H9 (cell line): ENCODE data around the gene SLC2A1. TPM values are rescaled to one million over a fixed set of nuclear protein-coding genes. Genes with fewer than 3 reads are reported as not detected.

Experiments
- DNase-seq: peaks from one replicate; pipeline ENCODE4 v3.0.0-alpha.2; 2017
- H2AFZ ChIP-seq: one replicate; pipeline ENCODE4 v1.6.1; 2013; ENCODE audit warnings: mild to moderate bottlenecking, low read length, control low read depth, moderate library complexity
- H2AK5ac ChIP-seq: 2 replicates; pipeline ENCODE4 v1.6.1; 2013; ENCODE audit warnings: low read length, control low read depth, mixed read lengths; ENCODE audit not compliant: insufficient read length
- H2BK120ac ChIP-seq: one replicate; pipeline ENCODE4 v1.6.1; 2013; ENCODE audit warnings: low read depth, mild to moderate bottlenecking, low read length, control low read depth, inconsistent platforms; ENCODE audit not compliant: poor library complexity, severe bottlenecking
- H2BK12ac ChIP-seq: 2 replicates; pipeline ENCODE4 v1.6.1; 2013; ENCODE audit warnings: low read length, control low read depth, mixed read lengths, low read depth; ENCODE audit not compliant: insufficient read length
- H2BK15ac ChIP-seq: 2 replicates; pipeline ENCODE4 v1.6.1; 2013; ENCODE audit warnings: low read depth, low read length, control low read depth
- H2BK20ac ChIP-seq: one replicate; pipeline ENCODE4 v1.6.1; 2013; ENCODE audit warnings: low read depth, mild to moderate bottlenecking, low read length, control low read depth, inconsistent platforms; ENCODE audit not compliant: poor library complexity, severe bottlenecking
- H2BK5ac ChIP-seq: 2 replicates; pipeline ENCODE4 v1.6.1; 2013; ENCODE audit warnings: low read length, control low read depth, mixed read lengths; ENCODE audit not compliant: insufficient read length
- H3K14ac ChIP-seq: 2 replicates; pipeline ENCODE4 v1.6.1; 2013; ENCODE audit warnings: low read length, control low read depth; ENCODE audit not compliant: insufficient read depth
- H3K18ac ChIP-seq: 2 replicates; pipeline ENCODE4 v1.6.1; 2013; ENCODE audit warnings: low read depth, mild to moderate bottlenecking, mixed read lengths, low read length, control low read depth; ENCODE audit not compliant: insufficient read length
- H3K23ac ChIP-seq: 2 replicates; pipeline ENCODE4 v1.6.1; 2013; ENCODE audit warnings: low read length, control low read depth, mixed read lengths, low read depth; ENCODE audit not compliant: insufficient read length
- H3K23me2 ChIP-seq: 2 replicates; pipeline ENCODE4 v1.6.1; 2013; ENCODE audit warnings: low read depth, mild to moderate bottlenecking, mixed read lengths, low read length, control low read depth; ENCODE audit not compliant: insufficient read length, poor library complexity, severe bottlenecking
- H3K27ac ChIP-seq: 2 replicates; pipeline ENCODE4 v1.5.1; 2013; ENCODE audit warnings: low read length, control low read depth, mixed read lengths, low read depth; ENCODE audit not compliant: insufficient read length
- H3K27me3 ChIP-seq: 2 replicates; pipeline ENCODE4 v1.6.1; 2013; ENCODE audit warnings: low read length, control low read depth, inconsistent platforms; ENCODE audit not compliant: insufficient read depth
- H3K4ac ChIP-seq: 2 replicates; pipeline ENCODE4 v1.6.1; 2013; ENCODE audit warnings: low read depth, mild to moderate bottlenecking, control low read depth, inconsistent platforms, low read length, moderate library complexity
- H3K4me1 ChIP-seq: 2 replicates; pipeline ENCODE4 v1.6.1; 2013; ENCODE audit warnings: low read length, control low read depth, inconsistent platforms; ENCODE audit not compliant: insufficient read depth
- H3K4me2 ChIP-seq: 2 replicates; pipeline ENCODE4 v1.6.1; 2013; ENCODE audit warnings: low read length, control low read depth, mixed read lengths; ENCODE audit not compliant: insufficient read length, insufficient read depth
- H3K56ac ChIP-seq: 2 replicates; pipeline ENCODE4 v1.6.1; 2013; ENCODE audit warnings: low read depth, mild to moderate bottlenecking, mixed read lengths, low read length, control low read depth; ENCODE audit not compliant: insufficient read length
- H3K79me1 ChIP-seq: 2 replicates; pipeline ENCODE4 v1.6.1; 2013; ENCODE audit warnings: low read depth, mild to moderate bottlenecking, moderate library complexity, low read length, control low read depth, inconsistent platforms; ENCODE audit not compliant: insufficient read depth, poor library complexity, severe bottlenecking
- H3K79me2 ChIP-seq: 2 replicates; pipeline ENCODE4 v1.6.1; 2013; ENCODE audit warnings: low read length, control low read depth, inconsistent platforms; ENCODE audit not compliant: insufficient read depth
- H3K9ac ChIP-seq: 2 replicates; pipeline ENCODE4 v1.6.1; 2013; ENCODE audit warnings: low read length, control low read depth, mixed read lengths; ENCODE audit not compliant: insufficient read length; ENCODE audit errors: extremely low read depth
- H3K9me3 ChIP-seq: one replicate; pipeline ENCODE4 v1.6.1; 2013; ENCODE audit warnings: low read depth, low read length, inconsistent platforms; ENCODE audit not compliant: control insufficient read depth
- H3T11ph ChIP-seq: one replicate; pipeline ENCODE4 v1.6.1; 2013; ENCODE audit warnings: mild to moderate bottlenecking, low read length, control low read depth, inconsistent platforms
- H4K20me1 ChIP-seq: one replicate; pipeline ENCODE4 v1.6.1; 2013; ENCODE audit not compliant: control insufficient read depth, insufficient read length, insufficient read depth
- H4K5ac ChIP-seq: 2 replicates; pipeline ENCODE4 v1.6.1; 2013; ENCODE audit warnings: low read depth, mild to moderate bottlenecking, mixed read lengths, low read length, control low read depth; ENCODE audit not compliant: insufficient read length
- H4K8ac ChIP-seq: replicated peaks from 2 replicates; pipeline ENCODE4 v1.6.1; 2013; ENCODE audit warnings: low read length, control low read depth, mixed read lengths, low read depth; ENCODE audit not compliant: insufficient read length
- H4K91ac ChIP-seq: 2 replicates; pipeline ENCODE4 v1.6.1; 2013; ENCODE audit warnings: low read depth, mild to moderate bottlenecking, moderate library complexity, mixed read lengths, low read length, control low read depth; ENCODE audit not compliant: insufficient read length
- H3K27ac Mint-ChIP-seq, 3 experiments: 2 replicates in 2 of 3; 3 replicates in 1 of 3; pipeline ENCODE4 v1.8.0; 2020 to 2021; ENCODE audit warnings: mixed read lengths in 3 of 3, mild to moderate bottlenecking in 1 of 3, moderate library complexity in 1 of 3
- H3K27me3 Mint-ChIP-seq: 2 replicates; pipeline ENCODE4 v1.8.0; 2021; ENCODE audit warnings: low read depth, mild to moderate bottlenecking, moderate library complexity, mixed read lengths
- H3K36me3 Mint-ChIP-seq, 3 experiments: 2 replicates in 2 of 3; 3 replicates in 1 of 3; pipeline ENCODE4 v1.8.0; 2020 to 2021; ENCODE audit warnings: low read depth in 3 of 3, mixed read lengths in 3 of 3; ENCODE audit not compliant: insufficient read depth in 1 of 3
- H3K4me1 Mint-ChIP-seq, 2 experiments: 2 replicates each; pipeline ENCODE4 v1.8.0; 2020; ENCODE audit warnings: mixed read lengths in 2 of 2
- H3K4me3 Mint-ChIP-seq, 2 experiments: 2 replicates in 1 of 2; 3 replicates in 1 of 2; pipeline ENCODE4 v1.8.0; 2020 to 2021; ENCODE audit warnings: mild to moderate bottlenecking in 2 of 2, mixed read lengths in 2 of 2, moderate library complexity in 1 of 2
- H3K9me3 Mint-ChIP-seq, 2 experiments: 2 replicates in 1 of 2; 3 replicates in 1 of 2; pipeline ENCODE4 v1.8.0; 2020; ENCODE audit warnings: mild to moderate bottlenecking in 2 of 2, mixed read lengths in 2 of 2, moderate library complexity in 1 of 2
- CTCF ChIP-seq: fragments of 200-600 bp; sonication (generic); conservative IDR thresholded peaks from 3 replicates; pipeline ENCODE4 v1.8.0; 2021; ENCODE audit warnings: antibody characterized with exemption, mild to moderate bottlenecking
- WGBS: extraction: QIAGEN DNeasy Blood & Tissue Kit; methylation state at CpG from one replicate; pipeline ENCODE4 v1.1.7; 2013; ENCODE audit warnings: missing lambda C conversion rate, low lambda C conversion rate, mixed read lengths; ENCODE audit not compliant: insufficient read length; ENCODE audit errors: extremely low coverage; 5-methylcytosine and 5-hydroxymethylcytosine counted together
- total RNA-seq: library from RNA; stranded (reverse); gene quantifications from 2 replicates; pipeline ENCODE4 v1.2.1, GENCODE V29; 2021

SLC2A1 gene
- total RNA-seq, 1 experiment from 2014 or later, result 186 TPM

DNA sequence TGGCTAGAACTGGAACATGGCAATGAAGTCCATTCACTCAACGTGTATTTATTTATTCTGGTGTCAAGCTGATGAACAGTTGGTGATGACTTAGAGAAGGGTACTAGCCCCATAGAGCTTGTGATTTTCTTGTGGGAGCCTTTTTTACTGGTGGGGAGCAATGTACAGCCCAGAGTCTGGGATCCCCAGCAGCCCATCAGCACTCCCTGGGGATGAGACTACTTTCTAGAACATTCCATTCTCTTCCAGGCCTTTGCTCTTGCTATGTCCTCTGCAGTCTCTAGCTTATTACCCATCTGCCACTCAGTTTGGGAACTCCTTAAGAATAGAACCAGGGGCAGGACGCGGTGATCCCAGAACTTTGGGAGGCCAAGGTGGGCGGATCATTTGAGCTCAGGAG lies 11.6 kb downstream of the SLC2A1 start:
- Mint-ChIP-seq H3K27ac (peak overlapping the region in 2 of 3 experiments; percentile 30 to 83; a peak in 1 of 7 replicates), H3K4me3 (peak overlapping the region in 1 of 2 experiments; percentile 44; a peak in 1 of 5 replicates), H3K36me3 (peaks cover 50 to 81% (median 58%) of the 10 kb centered on the region in 3 experiments; a peak in 6 of 7 replicates), H3K27me3 (no peaks in the 10 kb centered on the region; the same call in 1 of the 2 replicates), H3K4me1 (peaks cover 70 to 87% of the 10 kb centered on the region in 2 experiments), H3K9me3 (no peaks in the 10 kb centered on the region; a peak in 1 of 5 replicates)
- no CpG with 5 or more reads among the region's 4 CpGs for WGBS
- Histone ChIP-seq H4K5ac (no peak overlapping the region), H3K56ac (no peak overlapping the region), H3K4ac (no peak overlapping the region), H3K18ac (no peak overlapping the region), H2BK12ac (no peak overlapping the region), H4K20me1 (no peaks in the 10 kb centered on the region), H2AFZ (no peak overlapping the region), H3K23me2 (no peaks in the 10 kb centered on the region), H3K9me3 (no peaks in the 10 kb centered on the region), H4K91ac (no peak overlapping the region), H3K79me2 (peaks cover 77% of the 10 kb centered on the region), H3K9ac (no peak overlapping the region), H2BK20ac (no peak overlapping the region), H3K4me1 (peaks cover 11% of the 10 kb centered on the region), H3K14ac (no peak overlapping the region), H3K4me2 (no peak overlapping the region), H3K27ac (no peak overlapping the region), H3T11ph (no peak overlapping the region), H4K8ac (no peak overlapping the region), H3K27me3 (no peaks in the 10 kb centered on the region), H2BK120ac (no peak overlapping the region), H3K79me1 (peaks cover 8% of the 10 kb centered on the region), H3K23ac (no peak overlapping the region), H2BK5ac (no peak overlapping the region), H2AK5ac (no peak overlapping the region), H2BK15ac (no peak overlapping the region)
- no peak for DNase-seq
- TF ChIP-seq CTCF, result no peak
